ENCODE measurements around the gene GOPC.

DNA sequence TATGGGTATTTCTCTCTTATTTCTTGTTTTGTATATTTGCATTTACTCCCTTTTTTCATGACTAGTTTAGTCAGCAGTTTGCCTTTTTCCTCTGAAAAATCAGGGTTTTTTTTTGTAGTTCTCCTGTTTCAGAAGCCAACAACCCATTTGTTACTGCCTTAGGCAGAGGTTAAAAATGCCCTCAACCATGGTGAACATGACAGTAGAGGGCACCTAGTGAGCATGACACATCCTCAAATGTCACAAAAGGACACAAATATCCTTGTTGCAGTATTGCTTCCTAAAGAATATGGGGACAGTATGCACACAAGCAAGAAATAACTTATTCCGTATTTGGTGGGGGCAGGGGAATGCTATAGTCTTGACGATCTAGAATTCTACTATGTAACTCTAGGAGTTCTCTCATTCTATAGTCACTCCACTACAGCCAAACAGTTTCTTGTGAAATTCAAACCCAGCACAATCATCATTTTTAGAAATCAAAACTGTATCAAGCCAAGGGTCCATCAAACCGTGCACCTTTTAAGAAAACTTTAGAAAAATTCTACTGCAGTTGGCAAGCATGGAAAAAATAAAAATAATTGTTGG is 47.0 kb downstream of the GOPC start:
- TF ChIP-seq GATA3 (IDR thresholded peaks at IDR 0.05; ENCODE audit: low read depth, low read length), result no peak
- TF ChIP-seq GATA2 (IDR thresholded peaks at IDR 0.05; ENCODE audit: low read depth, low read length), result no peak
